Measurements from ENCODE around the gene EXOC3L4. TPM values are rescaled to one million over a fixed set of nuclear protein-coding genes. Genes with fewer than 3 reads are reported as not detected.
A peak's percentile ranks its signal among the peaks of the same experiment; 100 is the strongest.

EXOC3L4 gene
- total and polyA plus RNA-seq, 2 of the 8 experiments (the other 6 are each of a cell fraction or from before 2014, with no cell fraction given) = 0.45 to 0.57 TPM

- H3K18ac ChIP-seq (ENCODE audit: extremely low read depth, low read length) = peak overlapping the region; percentile 32; the same call in 1 of the 2 replicates
- H3K4ac ChIP-seq (replicated peaks; ENCODE audit: insufficient read length, low read depth, low read length) = no peak overlapping the region
- ChIA-PET CTCF (ENCODE audit: partially characterized antibody) (interaction anchor here (0.6 to 18.4 kb wide), 15 partner anchors 8 to 532 kb away, joined by 3 to 276 read pairs (median 6); no protein-coding TSS in a partner anchor), POLR2A (ENCODE audit: partially characterized antibody) (interaction anchor here (1.0 to 4.6 kb wide), 7 partner anchors 9 to 394 kb away, joined by 3 to 26 read pairs (median 4); partner anchors contain the start of genes CKB and EIF5)
- H4K20me1 ChIP-seq (replicated peaks in 1 of 2; ENCODE audit: control insufficient read depth in 1 of 2, insufficient read depth in 2 of 2, low read length in 2 of 2) = peaks cover 6 to 15% of the 10 kb centered on the region in 2 experiments
- no peak overlapping the region for H3K9ac ChIP-seq (replicated peaks in 1 of 4; ENCODE audit: extremely low read depth in 1 of 4, low read depth in 3 of 4, low read length in 3 of 4)
- H2AK5ac ChIP-seq (ENCODE audit: low read depth, low read length) = no peak overlapping the region
- DNase-seq (ENCODE audit: low read depth in 1 of 2, low spot score in 2 of 2) (no peak), FAIRE-seq (no peak)
- 0 out of 4 replicates have a peak overlapping the region, but pooled peaks of 1 of the 2 experiments have one; percentile 30 for H3K4me2 ChIP-seq (ENCODE audit: insufficient read depth in 1 of 2, low read depth in 2 of 2, low read length in 2 of 2)
- no peak overlapping the region for H2BK20ac ChIP-seq (ENCODE audit: low read length)
- H3K79me1 ChIP-seq (ENCODE audit: low read depth, low read length) = no peaks in the 10 kb centered on the region
- H3K4me1 ChIP-seq (replicated peaks in 1 of 4; ENCODE audit: control insufficient read depth in 3 of 4, insufficient read depth in 4 of 4, low read length in 3 of 4) = peaks cover 0 to 21% (median 12%) of the 10 kb centered on the region in 4 experiments; a peak in 5 of 7 replicates
- H3K79me2 ChIP-seq (ENCODE audit: control insufficient read depth in 1 of 2, insufficient read depth in 2 of 2, low read length in 2 of 2) = no peaks in the 10 kb centered on the region
- no peak overlapping the region for H3K4me3 ChIP-seq (ENCODE audit: extremely low read depth in 1 of 4, insufficient read depth in 2 of 4, low read depth in 3 of 4, low read length in 4 of 4)
- H3K27ac ChIP-seq (ENCODE audit: low read depth, low read length) = no peak overlapping the region
- H3K27me3 ChIP-seq (replicated peaks in 1 of 4; ENCODE audit: control insufficient read depth in 3 of 4, extremely low read depth in 1 of 4, insufficient read depth in 3 of 4, low read length in 3 of 4) = peaks cover 0 to 41% (median 35%) of the 10 kb centered on the region in 4 experiments; a peak in 6 of 7 replicates
- peaks cover 2% of the 10 kb centered on the region; the same call in 1 of the 2 replicates for H3K23me2 ChIP-seq (ENCODE audit: low read depth, low read length)
- H2BK120ac ChIP-seq (replicated peaks; ENCODE audit: low read depth, low read length) = no peak overlapping the region
- 0 out of 2 replicates have a peak overlapping the region, but pooled peaks have one; percentile 85 for H4K8ac ChIP-seq (ENCODE audit: extremely low read depth, insufficient read depth, low read length)
- no peak overlapping the region for H2AFZ ChIP-seq (ENCODE audit: low read length)
- H3K14ac ChIP-seq (ENCODE audit: insufficient read length) = no peak overlapping the region
- no peak overlapping the region for H4K5ac ChIP-seq (ENCODE audit: insufficient read length, low read depth, low read length)
- no peak overlapping the region for H2BK12ac ChIP-seq (ENCODE audit: low read depth, low read length)
- no peak overlapping the region for H2BK15ac ChIP-seq (ENCODE audit: low read length)
- TF ChIP-seq RAD21 (IDR thresholded peaks at IDR 0.05 in 1 of 2, conservative IDR thresholded peaks at IDR 0.05 in 1 of 2; ENCODE audit: low read depth in 2 of 2, low read length in 2 of 2) (no peak), NRF1 (IDR thresholded peaks at IDR 0.05; ENCODE audit: low read depth, low read length) (no peak), CBX8 (IDR thresholded peaks at IDR 0.05; ENCODE audit: borderline replicate concordance, low read depth, low read length) (no peak), E2F6 (IDR thresholded peaks at IDR 0.05) (no peak), GABPA (IDR thresholded peaks at IDR 0.05; ENCODE audit: borderline replicate concordance, insufficient read depth, low read length) (no peak), JUN (IDR thresholded peaks at IDR 0.05; ENCODE audit: low read depth, low read length) (no peak)
- H3K56ac ChIP-seq (replicated peaks; ENCODE audit: insufficient read length, low read depth, low read length) = no peak overlapping the region
- 92% methylated on average over 12 of the region's 16 CpGs; no CpG with 5 or more reads in 1 of the 2 experiments for WGBS, 2 experiments (ENCODE audit: extremely low coverage in 1 of 2, insufficient coverage in 1 of 2, insufficient read length in 1 of 2, insufficient replicate concordance in 2 of 2, low coverage in 1 of 2, low lambda C conversion rate in 2 of 2, missing lambda C conversion rate in 1 of 2)
- no peak overlapping the region for H4K91ac ChIP-seq (replicated peaks; ENCODE audit: insufficient read length, low read length)
- H3K9me3 ChIP-seq (ENCODE audit: insufficient read depth in 2 of 2, low read depth in 1 of 2, low read length in 1 of 2) = no peaks in the 10 kb centered on the region
- H3K23ac ChIP-seq (ENCODE audit: insufficient read length) = no peak overlapping the region
- H3K36me3 ChIP-seq (ENCODE audit: control insufficient read depth in 2 of 4, insufficient read depth in 4 of 4, low read length in 3 of 4) = peaks cover 0 to 6% (median 4%) of the 10 kb centered on the region in 4 experiments; a peak in 5 of 8 replicates
- no peak overlapping the region for H2BK5ac ChIP-seq (ENCODE audit: low read depth, low read length)
Observed at GRCh38 chr14:103127861-103128598, 33.5 kb downstream of the EXOC3L4 start.

All from H1 (cell line).